Right hindlimb (tissue), 1 donor: ENCODE data around the gene TSPAN32.
"Not testable (repeated sequence)": the region's sequence is repeated elsewhere in the genome, so short reads cannot be mapped to it uniquely, and the experiment has no call there.

ENCODE experiments used
- DNase-seq: peaks from one replicate; pipeline ENCODE4 v3.0.0-alpha.2; 2018

TSPAN32 gene

DNA sequence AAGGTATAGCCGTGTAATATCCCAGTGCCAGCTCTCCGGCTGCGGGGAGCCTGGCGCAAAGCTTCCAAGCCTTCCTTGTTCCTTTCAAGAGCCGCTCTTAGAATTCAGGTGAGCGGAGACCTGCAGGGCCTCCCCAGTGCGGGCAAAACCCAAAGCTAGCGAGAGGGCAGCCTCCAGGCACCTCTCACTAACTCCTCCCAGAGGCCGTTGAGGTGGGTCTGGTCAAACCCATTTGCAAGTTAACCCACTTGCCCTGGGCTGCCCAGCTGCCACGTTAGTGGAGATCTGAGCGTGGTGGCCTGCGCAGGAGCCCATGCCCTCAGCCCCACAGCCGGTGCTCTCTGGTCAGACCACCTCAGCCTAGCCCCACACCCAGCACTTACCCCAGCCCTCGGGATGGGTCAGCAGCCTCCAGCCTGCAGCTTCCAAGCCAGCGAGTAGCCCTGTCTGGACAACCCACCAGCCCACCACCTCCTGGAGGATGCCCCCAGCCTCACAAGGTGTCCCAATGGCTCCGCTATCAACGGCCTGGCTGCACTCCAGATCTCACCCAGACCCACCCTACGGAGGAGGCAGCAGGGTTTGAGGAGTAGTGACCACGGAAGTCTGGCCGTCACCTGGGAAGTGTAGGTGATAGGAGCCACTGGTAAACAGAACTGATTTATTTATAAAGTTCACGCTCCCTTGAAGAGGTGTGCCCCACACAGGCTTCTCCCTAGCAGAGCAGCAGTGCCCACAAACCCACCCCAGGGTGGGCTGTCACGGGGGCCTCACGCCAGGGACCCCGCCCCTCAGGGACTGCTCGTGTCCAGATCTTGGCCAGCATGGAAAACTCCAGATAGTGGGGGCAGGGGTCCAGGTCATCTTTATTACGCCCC lies 33.7 kb upstream of the TSPAN32 start:
- no peak for DNase-seq

DNA sequence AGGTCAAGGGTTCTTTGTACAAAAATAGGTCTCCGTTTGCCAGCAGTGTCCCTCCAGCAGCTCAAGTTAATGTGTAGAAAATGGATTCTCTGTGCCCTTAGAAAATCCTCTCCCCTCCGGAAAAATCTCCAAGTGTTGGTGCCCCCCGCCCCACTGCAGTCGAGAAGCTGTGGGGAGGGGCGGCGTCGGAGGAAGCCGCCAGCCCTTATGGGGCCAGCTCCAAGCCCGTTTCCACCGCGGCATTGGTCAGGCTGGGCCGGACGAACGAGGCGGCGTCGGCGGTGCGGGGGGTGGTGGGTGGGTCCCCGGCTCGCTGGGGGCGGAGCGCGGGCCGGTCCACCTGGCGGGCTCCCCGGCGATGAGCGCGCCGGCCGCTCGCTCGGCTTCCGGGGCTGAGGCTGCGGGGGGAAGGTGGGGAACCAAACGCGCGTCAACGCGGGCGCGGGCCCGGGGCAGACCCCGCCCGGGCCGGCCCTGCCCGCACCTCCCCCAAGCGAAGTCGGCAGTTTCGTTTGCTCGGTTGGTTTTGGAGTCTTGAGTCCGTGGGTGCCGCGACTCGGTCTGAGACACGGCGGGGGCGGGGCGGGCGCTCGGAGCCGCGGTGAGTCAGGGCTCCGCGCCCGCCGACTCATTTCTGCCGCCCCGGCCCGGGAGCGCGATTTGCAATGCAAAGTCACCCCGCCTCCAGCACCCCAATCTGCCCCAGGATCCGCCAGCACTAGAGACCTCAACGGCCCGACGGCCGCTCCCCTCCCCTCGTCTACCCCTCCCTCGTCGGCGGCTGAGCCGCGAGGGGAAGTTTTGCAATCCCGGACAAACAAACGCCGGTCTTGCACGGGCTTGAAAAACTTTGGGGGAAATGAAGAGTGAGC lies 32.8 kb upstream of the TSPAN32 start:
- no peak for DNase-seq

- peak; percentile 76 for DNase-seq
These were observed 32.1 kb upstream of the TSPAN32 start for GRCh38 chr11:2269601-2270321.

- DNase-seq = no peak
These were observed 31.3 kb upstream of the TSPAN32 start, which contains the start of gene ASCL2 for GRCh38 chr11:2270322-2271076. Gene ASCL2, minus strand, starts transcription at chr11:2270588. Its CDS starts 256 bp downstream, at chr11:2270332.

GRCh38 chr11:2271077-2271326 lies 30.8 kb upstream of the TSPAN32 start:
- DNase-seq = no peak

GRCh38 chr11:2271327-2272227 lies 30.2 kb upstream of the TSPAN32 start:
- DNase-seq = peak; percentile 14

GRCh38 chr11:2272228-2272945 lies 29.4 kb upstream of the TSPAN32 start:
- no peak for DNase-seq

- DNase-seq = peak; percentile 12
These were observed 28.9 kb upstream of the TSPAN32 start for GRCh38 chr11:2272946-2273280.

- DNase-seq = no peak
These were observed 28.5 kb upstream of the TSPAN32 start for GRCh38 chr11:2273311-2273710.

GRCh38 chr11:2273771-2274170 lies 28.0 kb upstream of the TSPAN32 start:
- DNase-seq = no peak

DNA sequence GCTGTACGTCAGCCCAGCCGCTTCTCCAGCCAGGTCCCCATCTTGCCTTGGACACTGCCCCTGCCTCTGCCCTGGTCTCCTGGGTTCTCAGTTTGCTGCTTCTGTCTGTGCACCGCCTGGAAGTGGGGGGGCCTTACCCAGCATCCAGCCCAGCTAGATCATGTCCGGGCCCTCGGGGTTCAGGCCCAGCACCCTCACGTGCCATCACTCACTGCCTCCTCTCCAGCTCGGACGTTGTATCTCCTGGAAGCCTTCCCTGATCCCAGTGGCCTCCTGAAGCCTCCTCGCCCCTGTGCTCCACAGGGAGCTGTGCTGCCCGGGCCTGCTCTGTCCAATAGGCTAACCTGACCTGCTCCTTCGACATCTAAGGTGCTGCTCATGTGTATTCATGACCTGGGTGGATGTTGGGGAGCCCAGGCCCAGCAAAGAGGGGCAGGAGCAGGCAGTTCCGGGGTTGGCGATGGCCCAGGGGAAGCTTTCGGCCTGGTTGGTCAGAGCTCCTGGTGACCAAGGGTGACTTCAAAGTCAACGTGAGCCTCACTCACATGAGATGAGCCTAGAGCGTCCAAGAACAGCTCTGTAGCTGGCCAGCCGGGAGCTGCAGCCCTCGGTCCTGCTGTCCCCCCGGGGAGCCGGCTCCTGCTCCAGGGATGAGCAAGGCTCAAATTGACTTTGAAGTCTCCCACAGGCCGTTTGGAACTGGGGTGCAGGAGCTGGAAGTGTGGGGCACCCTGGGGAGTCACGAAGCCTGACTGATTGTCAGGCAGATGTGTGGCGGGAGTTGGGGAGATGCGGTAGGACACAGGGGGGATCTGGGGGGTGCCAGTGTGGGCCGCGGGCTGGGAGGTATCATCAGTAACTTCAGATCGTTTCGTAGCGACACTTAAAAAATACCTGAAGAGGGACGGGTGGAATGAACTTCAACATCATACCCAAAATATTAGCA lies 26.2 kb upstream of the TSPAN32 start:
- no peak for DNase-seq

- no peak for DNase-seq
These were observed 25.4 kb upstream of the TSPAN32 start for GRCh38 chr11:2276280-2277007.

- peak; percentile 22 for DNase-seq
These were observed 24.8 kb upstream of the TSPAN32 start for GRCh38 chr11:2277008-2277346.

DNA sequence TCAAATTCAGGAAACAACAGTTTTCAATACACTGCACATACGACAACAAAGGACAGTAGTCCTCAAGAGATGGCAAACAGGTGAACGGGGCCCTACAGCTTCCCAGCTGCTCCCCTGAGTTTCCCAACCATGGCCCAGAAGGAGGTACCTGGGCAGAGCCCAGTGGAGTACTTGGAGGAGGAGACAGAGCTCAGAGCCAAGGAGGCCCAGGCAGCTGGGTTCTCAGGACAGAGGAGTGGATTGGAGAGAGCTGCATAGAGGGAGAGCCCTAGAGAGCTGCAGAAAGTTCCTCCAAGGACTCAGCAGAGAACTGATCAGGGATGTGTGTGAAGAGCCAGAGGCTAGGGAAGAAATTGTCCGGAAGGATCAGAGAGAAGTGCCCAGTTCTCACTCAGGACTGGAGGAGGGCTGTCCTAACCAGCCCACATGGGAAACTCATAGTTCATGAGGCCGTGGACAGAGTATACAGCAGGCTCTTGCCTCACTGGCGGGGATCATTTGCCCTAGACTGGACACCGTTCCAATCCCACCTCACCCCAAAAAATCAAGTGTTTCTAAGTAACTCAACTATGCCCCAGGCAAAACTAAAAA lies 23.8 kb upstream of the TSPAN32 start:
- DNase-seq = no peak

- DNase-seq = no peak
These were observed 21.6 kb upstream of the TSPAN32 start for GRCh38 chr11:2280208-2280607.

DNA sequence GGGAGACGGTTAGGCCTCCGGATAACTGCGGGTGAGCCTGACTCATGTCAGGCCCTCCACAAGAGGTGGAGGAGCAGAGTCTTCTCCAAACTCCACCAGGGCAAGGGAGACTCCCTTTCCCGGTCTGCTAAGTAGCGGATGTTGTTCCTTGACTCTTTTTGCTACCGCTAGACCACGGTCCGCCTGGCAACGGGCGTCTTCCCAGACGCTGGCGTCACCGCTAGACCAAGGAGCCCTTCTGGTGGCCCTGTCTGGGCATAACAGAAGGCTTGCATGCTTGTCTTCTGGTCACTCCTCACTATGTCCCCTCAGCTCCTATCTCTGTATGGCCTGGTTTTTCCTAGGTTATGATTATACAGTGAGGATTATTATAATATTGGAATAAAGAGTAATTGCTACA lies 15.5 kb upstream of the TSPAN32 start:
- DNase-seq = not testable (repeated sequence)

DNA sequence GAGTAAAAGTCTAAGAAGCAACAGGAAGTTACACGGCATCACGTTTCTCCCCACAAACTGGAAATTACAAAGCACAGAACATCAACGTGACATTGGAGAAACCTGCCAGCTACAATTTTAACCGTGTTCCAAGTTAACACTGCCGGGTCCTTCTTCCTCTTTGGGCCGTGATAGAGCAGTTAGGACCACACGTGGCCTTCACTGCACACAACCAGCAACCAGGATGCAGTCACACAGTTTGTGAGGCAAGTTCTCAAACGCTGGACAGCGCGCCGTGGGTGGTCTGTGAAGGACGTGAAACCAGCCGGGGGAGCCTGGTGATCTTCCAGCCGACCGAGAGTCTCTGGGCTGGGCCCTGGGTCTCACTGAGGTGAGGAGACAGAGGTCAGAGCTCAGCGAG lies 14.7 kb upstream of the TSPAN32 start:
- peak; percentile 35 for DNase-seq

- DNase-seq = no peak
These were observed 12.5 kb upstream of the TSPAN32 start for GRCh38 chr11:2289350-2289749.

- DNase-seq = no peak
These were observed 12.0 kb upstream of the TSPAN32 start for GRCh38 chr11:2289859-2290258.
